NCI-H128 (cell line): ENCODE measurements around the gene CRPPA.
"Not testable (repeated sequence)": the region's sequence is repeated elsewhere in the genome, so short reads cannot be mapped to it uniquely, and the experiment has no call there.

Experiments used
- DNase-seq: peaks from one replicate; lab custom pipeline; 2025; ENCODE audit not compliant: unreplicated experiment; lab: John Stamatoyannopoulos, UW

Gene CRPPA

DNA sequence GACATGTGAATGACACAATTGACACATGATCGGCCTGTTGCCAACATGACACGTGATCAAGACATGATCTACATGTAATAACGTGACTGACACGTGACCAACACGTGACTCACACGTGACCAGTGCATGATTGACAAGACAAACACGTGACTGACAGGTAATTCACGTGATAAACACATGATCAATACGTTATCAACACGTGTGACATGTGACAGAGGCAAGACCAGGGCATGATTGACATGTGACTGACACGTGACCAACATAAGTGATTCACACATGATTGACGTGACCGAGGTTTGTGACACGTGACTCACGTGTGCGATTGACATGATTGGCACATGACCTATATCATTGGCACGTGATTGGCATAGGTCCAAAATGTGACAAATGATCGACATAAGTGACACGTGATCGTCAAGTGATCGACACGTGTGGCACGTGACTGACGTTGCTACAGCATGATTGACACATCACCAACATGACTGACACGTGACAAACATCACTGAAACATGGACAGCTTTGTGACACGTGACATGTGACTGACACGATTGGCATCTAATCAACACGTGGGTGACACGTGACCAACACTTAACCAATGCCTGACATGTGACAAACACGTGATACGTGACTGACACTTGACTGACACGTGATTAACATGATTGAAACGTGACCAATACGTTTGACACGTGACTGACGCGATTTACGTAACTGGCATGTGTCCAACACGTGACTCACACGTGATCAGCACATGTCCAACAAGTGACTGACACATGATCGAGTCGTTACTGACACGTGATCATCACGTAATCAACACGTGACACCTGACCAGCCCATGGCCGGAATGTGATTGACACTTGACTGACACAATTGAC, 23.0 kb downstream of the CRPPA start:
- no peak for DNase-seq

DNA sequence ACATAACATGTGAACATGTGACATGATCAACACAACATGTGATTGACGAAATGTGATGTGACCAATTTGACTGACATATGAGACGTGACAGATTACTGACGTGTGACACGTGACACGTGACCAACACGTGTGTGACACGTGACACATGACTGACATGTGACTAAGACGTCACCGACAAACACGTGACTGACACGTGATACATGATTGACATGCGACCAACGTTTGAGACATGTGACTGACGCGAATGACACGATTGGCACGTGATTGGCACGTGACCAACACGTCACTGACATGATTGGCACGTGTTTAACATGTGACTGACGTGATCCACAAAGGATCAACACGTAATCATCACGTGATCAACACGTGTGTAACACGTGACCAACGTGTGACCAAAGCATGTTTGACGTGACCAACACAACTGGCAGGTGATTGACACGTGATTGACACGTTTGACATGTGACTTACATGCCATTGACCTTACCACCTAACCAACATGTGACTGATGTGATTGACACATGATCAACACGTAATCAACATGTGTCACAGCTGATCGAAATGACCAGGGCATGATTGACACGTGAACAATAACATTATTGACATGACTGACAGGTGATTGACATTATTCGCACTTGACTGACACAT, 23.7 kb downstream of the CRPPA start:
- no peak for DNase-seq

DNA sequence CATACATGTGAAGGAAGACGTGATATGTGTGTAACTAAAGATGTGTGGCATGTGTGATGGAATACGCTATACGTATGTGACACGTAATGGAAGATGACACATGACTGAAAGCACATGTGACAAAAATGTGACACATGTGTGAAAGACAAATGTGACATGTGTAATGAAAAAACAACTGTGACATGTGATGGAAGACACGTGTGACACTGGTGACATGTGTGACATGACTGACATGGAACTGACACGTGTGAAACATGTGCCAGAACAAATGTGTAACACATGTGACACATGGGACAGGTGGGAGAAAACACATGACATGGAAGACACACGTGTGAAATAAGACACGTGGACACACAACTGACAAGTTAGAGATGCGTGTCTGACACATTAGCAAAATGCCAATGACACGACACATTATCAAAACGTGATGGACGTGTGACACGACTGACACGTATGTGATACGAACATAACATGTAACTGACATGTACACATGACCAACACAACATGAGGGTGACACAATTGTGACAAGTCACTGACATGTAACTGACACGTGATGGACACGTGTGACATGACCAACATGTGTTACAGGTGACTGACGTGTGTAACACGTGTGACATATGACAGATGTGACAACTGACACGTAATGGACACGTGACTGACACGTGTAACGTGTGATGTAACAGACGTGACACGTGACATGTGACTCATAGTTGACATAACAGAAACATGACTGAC, 24.4 kb downstream of the CRPPA start:
- no peak for DNase-seq

DNA sequence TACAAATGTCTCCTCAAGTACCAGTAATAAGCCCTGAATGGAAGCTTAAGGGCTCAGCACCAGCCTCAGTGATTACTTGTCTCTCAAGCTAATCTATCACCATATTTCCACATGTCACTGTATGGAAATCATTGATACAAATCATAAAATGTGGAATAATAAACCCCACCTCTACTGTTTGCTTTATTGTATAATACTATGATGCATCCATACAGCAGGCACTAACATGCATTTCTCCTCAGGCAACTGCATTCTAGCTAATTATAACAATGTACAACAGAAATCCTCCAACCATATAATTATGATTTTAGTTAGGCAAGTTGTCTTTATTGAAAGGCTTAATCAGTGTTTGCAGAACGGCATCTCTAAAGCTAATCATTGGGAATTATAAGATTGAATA, 26.2 kb downstream of the CRPPA start:
- no peak for DNase-seq

DNA sequence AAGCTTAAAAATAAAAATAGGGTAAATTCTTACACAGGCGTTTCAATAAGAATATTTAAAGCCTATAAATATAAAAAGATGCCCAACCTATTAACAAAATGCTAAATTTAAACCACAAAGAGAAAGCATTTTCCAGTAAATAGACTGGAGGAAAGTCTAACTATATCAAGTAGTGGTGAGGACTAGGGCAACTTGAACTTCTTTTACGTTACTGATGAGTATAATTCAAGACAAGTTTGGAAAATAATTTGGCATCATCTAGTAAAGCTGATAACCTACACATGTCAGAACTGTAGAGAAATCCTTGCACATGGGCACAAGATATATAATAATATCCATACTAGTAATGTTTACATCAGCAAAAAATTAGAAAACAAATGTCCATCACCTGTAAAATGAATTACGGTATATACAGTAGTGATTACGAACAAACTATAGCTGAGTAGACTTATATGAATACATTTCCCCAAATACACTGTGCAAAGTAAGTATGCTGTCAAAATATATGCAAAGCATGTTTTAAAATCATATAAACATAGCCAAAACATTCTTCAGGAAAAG, 27.4 kb downstream of the CRPPA start:
- DNase-seq = no peak

DNA sequence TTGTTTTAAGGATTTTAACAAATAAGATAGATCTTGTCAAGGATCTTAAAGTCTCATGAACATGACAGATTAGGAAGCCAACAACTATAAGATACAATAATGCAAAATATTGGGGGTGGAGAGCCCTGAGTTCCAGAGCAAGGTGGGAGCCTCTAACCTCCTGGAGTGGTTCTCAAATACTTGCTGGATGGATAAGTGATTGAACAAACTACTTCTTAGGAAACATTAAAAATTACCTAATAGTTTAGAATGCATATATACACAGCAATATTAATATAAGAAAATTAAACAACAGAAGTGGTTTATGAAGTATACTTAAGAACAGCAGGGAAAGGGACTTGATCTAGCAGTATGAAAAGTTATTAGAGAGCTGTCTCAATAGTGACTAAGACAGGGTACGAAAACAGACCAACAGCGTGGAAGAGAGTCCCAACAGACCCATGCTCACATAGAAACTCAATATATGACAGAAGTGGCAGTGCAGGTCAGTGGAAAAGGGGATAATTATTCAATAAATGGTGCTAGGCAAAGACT, 28.3 kb downstream of the CRPPA start:
- DNase-seq = no peak

DNA sequence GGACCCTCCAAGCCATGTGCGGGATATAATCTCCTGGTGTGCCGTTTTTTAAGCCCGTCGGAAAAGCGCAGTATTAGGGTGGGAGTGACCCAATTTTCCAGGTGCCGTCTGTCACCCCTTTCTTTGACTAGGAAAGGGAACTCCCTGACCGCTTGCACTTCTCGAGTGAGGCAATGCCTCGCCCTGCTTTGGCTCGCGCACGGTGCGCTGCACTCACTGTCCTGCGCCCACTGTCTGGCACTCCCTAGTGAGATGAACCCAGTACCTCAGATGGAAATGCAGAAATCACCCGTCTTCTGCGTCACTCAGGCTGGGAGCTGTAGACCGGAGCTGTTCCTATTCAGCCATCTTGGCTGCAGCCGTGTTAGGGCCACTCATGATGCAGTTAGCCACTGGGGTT, 37.6 kb downstream of the CRPPA start:
- DNase-seq = not testable (repeated sequence)

DNA sequence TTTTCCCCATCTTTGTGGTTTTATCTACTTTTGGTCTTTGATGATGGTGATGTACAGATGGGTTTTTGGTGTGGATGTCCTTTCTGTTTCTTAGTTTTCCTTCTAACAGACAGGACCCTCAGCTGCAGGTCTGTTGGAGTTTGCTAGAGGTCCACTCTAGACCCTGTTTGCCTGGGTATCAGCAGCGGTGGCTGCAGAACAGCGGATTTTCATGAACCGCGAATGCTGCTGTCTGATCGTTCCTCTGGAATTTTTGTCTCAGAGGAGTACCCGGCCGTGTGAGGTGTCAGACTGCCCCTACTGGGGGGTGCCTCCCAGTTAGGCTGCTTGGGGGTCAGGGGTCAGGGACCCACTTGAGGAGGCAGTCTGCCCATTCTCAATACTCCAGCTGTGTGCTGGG, 38.2 kb downstream of the CRPPA start:
- not testable (repeated sequence) for DNase-seq
